Pancreas (tissue), 10 donors: ENCODE data around the gene ZNF324. TPM values are rescaled to one million over a fixed set of nuclear protein-coding genes. Genes with fewer than 3 reads are reported as not detected.

Source experiments
- ATAC-seq, 4 donors: fragments of 200-7000 bp; cut with Tn5 transposase; one replicate each; pipeline versions ENCODE4 v1.8.0 to v1.9.1; 2020; ENCODE audit warnings: mild to moderate bottlenecking in 4 of 4, moderate library complexity in 4 of 4
- DNase-seq, 6 donors: peaks; one replicate each; pipeline ENCODE4 v3.0.0-alpha.2; 2020
- FAIRE-seq: peaks from 2 replicates; lab custom pipeline; 2012; peaks lifted over from hg19 to GRCh38; lab: Jason Lieb, UNC
- H3K27ac ChIP-seq, 4 donors: fragments of 200-600 bp; sonication (generic); 1 replicate in 3 of 4; 2 replicates in 1 of 4; pipeline versions ENCODE4 v1.5.0 to v1.8.0; 2020
- H3K27me3 ChIP-seq, 4 donors: fragments of 200-600 bp; one replicate each; pipeline ENCODE4 v1.8.0; 2021
- H3K36me3 ChIP-seq, 3 donors: fragments of 200-600 bp; sonication (generic) in 1 of 3; one replicate each; pipeline versions ENCODE4 v1.5.0 to v1.8.0; 2020 to 2021
- H3K4me1 ChIP-seq, 3 donors: fragments of 200-600 bp; one replicate each; pipeline ENCODE4 v1.8.0; 2021
- H3K4me3 ChIP-seq, 4 donors: fragments of 200-600 bp; sonication (generic) in 2 of 4; one replicate each; pipeline versions ENCODE4 v1.5.0 to v1.8.0; 2020 to 2021
- H3K9me3 ChIP-seq, 4 donors: fragments of 200-600 bp; one replicate each; pipeline ENCODE4 v1.8.0; 2021
- CTCF ChIP-seq, 4 donors: fragments of 200-600 bp; sonication (generic) in 3 of 4; IDR thresholded peaks; one replicate each; pipeline versions ENCODE4 v1.5.0 to v1.8.0; 2021; ENCODE audit warnings: antibody characterized with exemption in 4 of 4
- WGBS, 2 donors: extraction: QIAGEN DNeasy Blood & Tissue Kit; methylation state at CpG; one replicate each; pipeline ENCODE4 v1.1.7; 2013; 5-methylcytosine and 5-hydroxymethylcytosine counted together
- intact Hi-C, 3 donors: fragments of 100-400 bp; cut with DNase I; formaldehyde crosslinking; loops; one replicate each; pipeline versions ENCODE4 v1.11.1 to v1.14.2; 2022
- polyA plus RNA-seq, 2 donors: library from polyadenylated mRNA; stranded (reverse); fragments of 200-250 nt; gene quantifications; one replicate each; pipeline ENCODE4 v1.2.3, GENCODE V29; 2013
- total RNA-seq, 6 donors: library from RNA; stranded (reverse); fragmentation: NEBNext Ultra II Directional in 4 of 6; extraction: Animal tissue kit (Norgen Biotek cat#: 25700) in 4 of 6; gene quantifications; one replicate each; pipeline versions ENCODE4 v1.2.1 to v1.2.4, GENCODE V29; 2021 to 2023
- donor health status: healthy with polysubstance abuse.
- donor health status: DM: no; HTN: no; CAD: no; lungs with moderate emphysema.
- donor health status: DM: no; HTN: no; CAD: no.
- donor health status: control.
- donor health status: control.
- donor health status: Bipolar disorder and iron deficiency.
- donor health status: DM: yes; HTN: yes; CAD: no.
- donor health status: DM: no; HTN: no; CAD: no.
- donor health status: DM: no; HTN: no; CAD: no.
- donor health status: DM: yes; HTN: yes; CAD: no.

Gene ZNF324
- total and polyA plus RNA-seq, 8 donors, result 3.5 to 7.3 (median 5.8) TPM

GRCh38 chr19:58522709-58523108 lies 55.8 kb downstream of the ZNF324 start:
- no peak overlapping the region for H3K27ac ChIP-seq
- DNase-seq (no peak), ATAC-seq (no peak), FAIRE-seq (no peak)
- no peaks in the 10 kb centered on the region for H3K27me3 ChIP-seq
- no peaks in the 10 kb centered on the region for H3K9me3 ChIP-seq
- no peak overlapping the region for H3K4me3 ChIP-seq
- WGBS, 2 donors, result 65 to 87% methylated on average over 3 of the region's 3 CpGs
- TF ChIP-seq CTCF (IDR thresholded peaks at IDR 0.05), result no peak
- intact Hi-C loops, result no loop called here
- peaks cover 6 to 14% (median 11%) of the 10 kb centered on the region in 3 donors for H3K4me1 ChIP-seq
- H3K36me3 ChIP-seq, result no peaks in the 10 kb centered on the region

Other genes starting within 250 kb of the ZNF324 start
- gene ZNF544, start 238.2 kb upstream of the ZNF324 start, total RNA-seq, result 10 to 100 TPM in 2 of 6 donors, 1 to 10 TPM in 4; 6.5 to 15.8 (median 7.9) TPM
- 10 to 100 TPM; 11.2 to 13.1 TPM for gene ZNF544, start 238.2 kb upstream of the ZNF324 start, polyA plus RNA-seq
- 1 to 10 TPM; 1.6 to 3.6 (median 2.0) TPM for gene ZNF8, start 188.1 kb upstream of the ZNF324 start, total RNA-seq
- 1 to 10 TPM; 1.4 to 1.5 TPM for gene ZNF8, start 188.1 kb upstream of the ZNF324 start, polyA plus RNA-seq
- gene ERVK3-1, start 161.7 kb upstream of the ZNF324 start, total RNA-seq, result 10 to 100 TPM in 5 of 6 donors, 1 to 10 TPM in 1; 8.6 to 17.6 (median 14.0) TPM
- 10 to 100 TPM; 21.0 to 41.6 TPM for gene ERVK3-1, start 161.7 kb upstream of the ZNF324 start, polyA plus RNA-seq
- gene ZSCAN22, start 140.1 kb upstream of the ZNF324 start, total RNA-seq, result 1 to 10 TPM in 4 of 6 donors, under 1 TPM in 2; 0.97 to 2.5 (median 1.6) TPM
- under 1 TPM; 0.65 to 0.87 TPM for gene ZSCAN22, start 140.1 kb upstream of the ZNF324 start, polyA plus RNA-seq
- 10 to 100 TPM in 1 of 6 donors, 1 to 10 TPM in 5; 3.3 to 10.6 (median 5.9) TPM for gene A1BG, start 113.6 kb upstream of the ZNF324 start, total RNA-seq
- gene A1BG, start 113.6 kb upstream of the ZNF324 start, polyA plus RNA-seq, result 10 to 100 TPM; 22.3 to 49.0 TPM
- gene ZNF497, start 104.3 kb upstream of the ZNF324 start, total RNA-seq, result 1 to 10 TPM in 5 of 6 donors, under 1 TPM in 1; 0.95 to 2.0 (median 1.4) TPM
- gene ZNF497, start 104.3 kb upstream of the ZNF324 start, polyA plus RNA-seq, result 1 to 10 TPM; 4.7 to 5.3 TPM
- gene ZNF837, start 86.0 kb upstream of the ZNF324 start, total RNA-seq, result 1 to 10 TPM; 1.1 to 1.9 (median 1.7) TPM
- 1 to 10 TPM; 3.1 to 3.8 TPM for gene ZNF837, start 86.0 kb upstream of the ZNF324 start, polyA plus RNA-seq
- gene RPS5, start 79.8 kb upstream of the ZNF324 start, total RNA-seq, result 1,000 to 10,000 TPM in 2 of 6 donors, 100 to 1,000 TPM in 4; 637 to 1,373 (median 887) TPM
- gene RPS5, start 79.8 kb upstream of the ZNF324 start, polyA plus RNA-seq, result 100 to 1,000 TPM; 699 to 891 TPM
- gene RNF225, start 71.4 kb upstream of the ZNF324 start, total RNA-seq, result not detected
- gene RNF225, start 71.4 kb upstream of the ZNF324 start, polyA plus RNA-seq, result not detected
- 1 to 10 TPM; 4.3 to 8.5 (median 5.1) TPM for gene ZNF584, start 58.4 kb upstream of the ZNF324 start, total RNA-seq
- 1 to 10 TPM; 4.1 to 6.5 TPM for gene ZNF584, start 58.4 kb upstream of the ZNF324 start, polyA plus RNA-seq
- gene ZNF132, start 26.9 kb upstream of the ZNF324 start, total RNA-seq, result 1 to 10 TPM; 1.4 to 6.1 (median 2.1) TPM
- gene ZNF132, start 26.9 kb upstream of the ZNF324 start, polyA plus RNA-seq, result 1 to 10 TPM; 1.1 to 2.0 TPM
- 1 to 10 TPM; 3.5 to 5.6 (median 4.2) TPM for gene ZNF324B, start 15.5 kb upstream of the ZNF324 start, total RNA-seq
- 1 to 10 TPM; 3.0 to 4.5 TPM for gene ZNF324B, start 15.5 kb upstream of the ZNF324 start, polyA plus RNA-seq
- gene ZNF446, start 9.3 kb downstream of the ZNF324 start, total RNA-seq, result 1 to 10 TPM; 4.4 to 6.6 (median 5.1) TPM
- gene ZNF446, start 9.3 kb downstream of the ZNF324 start, polyA plus RNA-seq, result 10 to 100 TPM; 19.9 to 23.6 TPM
- 1 to 10 TPM; 3.0 to 6.7 (median 5.0) TPM for gene SLC27A5, start 44.9 kb downstream of the ZNF324 start, total RNA-seq
- 10 to 100 TPM; 12.8 to 15.6 TPM for gene SLC27A5, start 44.9 kb downstream of the ZNF324 start, polyA plus RNA-seq
- gene ZBTB45, start 52.7 kb downstream of the ZNF324 start, total RNA-seq, result 1 to 10 TPM; 4.3 to 9.3 (median 6.3) TPM
- gene ZBTB45, start 52.7 kb downstream of the ZNF324 start, polyA plus RNA-seq, result 1 to 10 TPM; 5.8 to 7.5 TPM
- 100 to 1,000 TPM; 128 to 212 (median 174) TPM for gene TRIM28, start 77.0 kb downstream of the ZNF324 start, total RNA-seq
- 100 to 1,000 TPM; 189 to 208 TPM for gene TRIM28, start 77.0 kb downstream of the ZNF324 start, polyA plus RNA-seq
- 10 to 100 TPM; 45.8 to 68.0 (median 58.4) TPM for gene CHMP2A, start 88.0 kb downstream of the ZNF324 start, total RNA-seq
- gene CHMP2A, start 88.0 kb downstream of the ZNF324 start, polyA plus RNA-seq, result 100 to 1,000 TPM; 108 to 118 TPM
- 10 to 100 TPM; 23.0 to 30.1 (median 25.3) TPM for gene UBE2M, start 91.5 kb downstream of the ZNF324 start, total RNA-seq
- 10 to 100 TPM; 22.0 to 33.0 TPM for gene UBE2M, start 91.5 kb downstream of the ZNF324 start, polyA plus RNA-seq
- 10 to 100 TPM in 5 of 6 donors, 1 to 10 TPM in 1; 9.8 to 25.0 (median 11.6) TPM for gene MZF1, start 106.3 kb downstream of the ZNF324 start, total RNA-seq
- 10 to 100 TPM; 53.9 to 70.2 TPM for gene MZF1, start 106.3 kb downstream of the ZNF324 start, polyA plus RNA-seq